ENCODE data around the gene WWTR1. TPM values are rescaled to one million over a fixed set of nuclear protein-coding genes. Genes with fewer than 3 reads are reported as not detected.

Gene WWTR1
- total and polyA plus RNA-seq, 2 experiments from 2014 or later: 54.8 to 69.1 TPM

GRCh38 chr3:149547413-149547812 is 110.4 kb downstream of the WWTR1 start:
- Histone ChIP-seq H3K36me3 (no peaks in the 10 kb centered on the region), H3K4me1 (ENCODE audit: low read depth) (peaks cover 26% of the 10 kb centered on the region), H3K27me3 (no peaks in the 10 kb centered on the region), H3K4me3 (no peak overlapping the region), H3K27ac (no peak overlapping the region), H3K9me3 (ENCODE audit: low read depth) (no peaks in the 10 kb centered on the region)
- peak in 1 of 2 donors; percentile 91 for DNase-seq (ENCODE audit: low read depth in 1 of 2, low spot score in 1 of 2)
- no peak for TF ChIP-seq CTCF (IDR thresholded peaks at IDR 0.05; ENCODE audit: low read depth, low read length)

GRCh38 chr3:149545049-149545448 is 112.8 kb downstream of the WWTR1 start:
- Histone ChIP-seq H3K4me1 (ENCODE audit: low read depth) (peaks cover 25% of the 10 kb centered on the region), H3K4me3 (no peak overlapping the region), H3K27me3 (no peaks in the 10 kb centered on the region), H3K9me3 (ENCODE audit: low read depth) (no peaks in the 10 kb centered on the region), H3K36me3 (peaks cover 13% of the 10 kb centered on the region), H3K27ac (no peak overlapping the region)
- no peak for DNase-seq (ENCODE audit: low read depth in 1 of 2, low spot score in 1 of 2)
- no peak for TF ChIP-seq CTCF (IDR thresholded peaks at IDR 0.05; ENCODE audit: low read depth, low read length)

GRCh38 chr3:149542375-149543312 is 115.2 kb downstream of the WWTR1 start:
- H3K9me3 ChIP-seq (ENCODE audit: low read depth): no peaks in the 10 kb centered on the region
- no peak overlapping the region for H3K4me3 ChIP-seq
- peak in 1 of 2 donors; percentile 44 for DNase-seq (ENCODE audit: low read depth in 1 of 2, low spot score in 1 of 2)
- no peak for TF ChIP-seq CTCF (IDR thresholded peaks at IDR 0.05; ENCODE audit: low read depth, low read length)
- H3K4me1 ChIP-seq (ENCODE audit: low read depth): peaks cover 23% of the 10 kb centered on the region
- H3K36me3 ChIP-seq: peaks cover 13% of the 10 kb centered on the region
- H3K27ac ChIP-seq: peak overlapping the region; percentile 45
- H3K27me3 ChIP-seq: no peaks in the 10 kb centered on the region

- Histone ChIP-seq H3K27ac (peak overlapping the region; percentile 24), H3K9me3 (ENCODE audit: low read depth) (no peaks in the 10 kb centered on the region), H3K4me3 (no peak overlapping the region), H3K4me1 (ENCODE audit: low read depth) (peaks cover 36% of the 10 kb centered on the region), H3K36me3 (peaks cover 13% of the 10 kb centered on the region), H3K27me3 (no peaks in the 10 kb centered on the region)
- TF ChIP-seq CTCF (IDR thresholded peaks at IDR 0.05; ENCODE audit: low read depth, low read length): peak; percentile 21
- peak in 1 of 2 donors; percentile 29 for DNase-seq (ENCODE audit: low read depth in 1 of 2, low spot score in 1 of 2)
These were observed 116.7 kb downstream of the WWTR1 start for GRCh38 chr3:149541091-149541491.

- H3K4me1 ChIP-seq (ENCODE audit: low read depth): peaks cover 58% of the 10 kb centered on the region
These were observed 119.5 kb downstream of the WWTR1 start for GRCh38 chr3:149538371-149538770.

More at GRCh38 chr3:149538371-149538770, 119.5 kb downstream of the WWTR1 start:
- Histone ChIP-seq H3K27me3 (no peaks in the 10 kb centered on the region), H3K36me3 (peaks cover 13% of the 10 kb centered on the region), H3K9me3 (ENCODE audit: low read depth) (no peaks in the 10 kb centered on the region), H3K27ac (no peak overlapping the region), H3K4me3 (no peak overlapping the region)
- no peak for TF ChIP-seq CTCF (IDR thresholded peaks at IDR 0.05; ENCODE audit: low read depth, low read length)
- DNase-seq (ENCODE audit: low read depth in 1 of 2, low spot score in 1 of 2): no peak

Measured in cardiac muscle cell (in vitro differentiated cells and primary cell).